NT2/D1 (cell line): ENCODE results near the gene NAA80.

Experiments used
- DNase-seq: peaks from one replicate; pipeline ENCODE4 v3.0.0-alpha.2; 2011; ENCODE audit warnings: low read depth, low spot score
- H3K27me3 ChIP-seq: 2 replicates; pipeline ENCODE4 v1.6.0; 2011; ENCODE audit warnings: mild to moderate bottlenecking; ENCODE audit not compliant: insufficient read length, insufficient read depth
- H3K36me3 ChIP-seq: 2 replicates; pipeline ENCODE4 v1.6.1; 2011; ENCODE audit warnings: mild to moderate bottlenecking, low read length, mixed read lengths; ENCODE audit not compliant: insufficient read depth, insufficient read length
- H3K4me1 ChIP-seq: 2 replicates; pipeline ENCODE4 v1.5.1; 2011; ENCODE audit not compliant: insufficient read depth, insufficient read length
- H3K4me3 ChIP-seq: 2 replicates; pipeline ENCODE4 v1.5.1; 2011; ENCODE audit warnings: low read depth; ENCODE audit not compliant: insufficient read length
- H3K9ac ChIP-seq: 2 replicates; pipeline ENCODE4 v1.6.0; 2011; ENCODE audit warnings: low read depth; ENCODE audit not compliant: insufficient read length
- H3K9me3 ChIP-seq: 2 replicates; pipeline ENCODE4 v1.5.1; 2011; ENCODE audit warnings: mild to moderate bottlenecking, low read length; ENCODE audit not compliant: insufficient read depth
- SUZ12 ChIP-seq: IDR thresholded peaks from 2 replicates; pipeline ENCODE4 v1.6.1; 2011; ENCODE audit not compliant: insufficient read length, insufficient read depth; ENCODE audit errors: extremely low read depth
- YY1 ChIP-seq: IDR thresholded peaks from 2 replicates; pipeline ENCODE4 v1.6.1; 2011; ENCODE audit not compliant: insufficient read length, insufficient read depth
- ZNF274 ChIP-seq: IDR thresholded peaks from 2 replicates; pipeline ENCODE4 v1.6.1; 2011; ENCODE audit warnings: mild to moderate bottlenecking, low read depth, low read length

NAA80 gene

GRCh38 chr3:50325497-50326181 is 26.4 kb upstream of the NAA80 start:
- Histone ChIP-seq H3K4me1 (peaks cover 21% of the 10 kb centered on the region), H3K9me3 (no peaks in the 10 kb centered on the region), H3K4me3 (no peak overlapping the region), H3K9ac (peak overlapping the region; percentile 23), H3K36me3 (peaks cover 57% of the 10 kb centered on the region), H3K27me3 (no peaks in the 10 kb centered on the region)
- no peak for DNase-seq
- TF ChIP-seq YY1 (no peak), SUZ12 (no peak), ZNF274 (no peak)

GRCh38 chr3:50325113-50325480 is 25.9 kb upstream of the NAA80 start:
- no peak overlapping the region for H3K4me3 ChIP-seq
- no peaks in the 10 kb centered on the region for H3K9me3 ChIP-seq
- no peak overlapping the region for H3K9ac ChIP-seq
- TF ChIP-seq ZNF274 (no peak), YY1 (no peak), SUZ12 (no peak)
- H3K27me3 ChIP-seq, result no peaks in the 10 kb centered on the region
- H3K36me3 ChIP-seq, result peaks cover 57% of the 10 kb centered on the region
- H3K4me1 ChIP-seq, result peaks cover 27% of the 10 kb centered on the region
- no peak for DNase-seq

GRCh38 chr3:50324351-50325112 is 25.3 kb upstream of the NAA80 start:
- H3K36me3 ChIP-seq, result peaks cover 57% of the 10 kb centered on the region
- no peaks in the 10 kb centered on the region for H3K9me3 ChIP-seq
- no peaks in the 10 kb centered on the region for H3K27me3 ChIP-seq
- peak; percentile 75 for DNase-seq
- H3K9ac ChIP-seq, result no peak overlapping the region
- TF ChIP-seq ZNF274 (no peak), YY1 (no peak), SUZ12 (no peak)
- H3K4me1 ChIP-seq, result peaks cover 32% of the 10 kb centered on the region
- no peak overlapping the region for H3K4me3 ChIP-seq

- H3K36me3 ChIP-seq, result peaks cover 59% of the 10 kb centered on the region
- TF ChIP-seq ZNF274 (no peak), YY1 (no peak), SUZ12 (no peak)
- H3K9me3 ChIP-seq, result no peaks in the 10 kb centered on the region
- DNase-seq, result no peak
- H3K4me1 ChIP-seq, result peaks cover 38% of the 10 kb centered on the region
- no peak overlapping the region for H3K4me3 ChIP-seq
- H3K9ac ChIP-seq, result no peak overlapping the region
- no peaks in the 10 kb centered on the region for H3K27me3 ChIP-seq
These were observed 24.5 kb upstream of the NAA80 start for GRCh38 chr3:50323614-50324199.

- H3K9me3 ChIP-seq, result no peaks in the 10 kb centered on the region
- no peaks in the 10 kb centered on the region for H3K27me3 ChIP-seq
- DNase-seq, result no peak
- peak overlapping the region; percentile 74 for H3K4me3 ChIP-seq
- peaks cover 65% of the 10 kb centered on the region for H3K36me3 ChIP-seq
- peaks cover 44% of the 10 kb centered on the region for H3K4me1 ChIP-seq
- peak overlapping the region; percentile 99 for H3K9ac ChIP-seq
- no peak for TF ChIP-seq YY1
- TF ChIP-seq SUZ12, result no peak
- no peak for TF ChIP-seq ZNF274
These were observed 23.9 kb upstream of the NAA80 start for GRCh38 chr3:50323092-50323600.

- peaks cover 49% of the 10 kb centered on the region for H3K4me1 ChIP-seq
- TF ChIP-seq YY1, result no peak
- no peak for TF ChIP-seq ZNF274
- TF ChIP-seq SUZ12, result no peak
- H3K36me3 ChIP-seq, result peaks cover 71% of the 10 kb centered on the region
- no peaks in the 10 kb centered on the region for H3K27me3 ChIP-seq
- DNase-seq, result no peak
- no peaks in the 10 kb centered on the region for H3K9me3 ChIP-seq
- H3K9ac ChIP-seq, result peak within 1 kb of the TSS; percentile 99
- peak within 1 kb of the TSS; percentile 87 for H3K4me3 ChIP-seq
These were observed 23.3 kb upstream of the NAA80 start, which contains the start of gene HYAL2 for GRCh38 chr3:50322386-50323091. HYAL2 (minus strand) TSS chr3:50322745; CDS start chr3:50320489, 2,256 bp downstream.
